ENCODE measurements around the gene GATD1. TPM values are rescaled to one million over a fixed set of nuclear protein-coding genes. Genes with fewer than 3 reads are reported as not detected.

Gene GATD1
- total and polyA plus RNA-seq, 10 of the 15 experiments (the other 5 are each of a cell fraction or from before 2014, with no cell fraction given): 1.2 to 92.6 (median 22.3) TPM

GRCh38 chr11:765802-766091, 11.5 kb downstream of the GATD1 start (continued):
- no peak for TF ChIP-seq NKRF (conservative IDR thresholded peaks at IDR 0.05)

GRCh38 chr11:765025-765801, 12.1 kb downstream of the GATD1 start:
- peak; percentile 86 for ATAC-seq
- Histone ChIP-seq H3K4me2 (ENCODE audit: control insufficient read depth, insufficient read depth) (no peak overlapping the region), H3K36me3 (ENCODE audit: control insufficient read depth in 2 of 2, insufficient read depth in 2 of 2, low read length in 1 of 2) (peaks cover 26 to 29% of the 10 kb centered on the region in 2 experiments; a peak in 3 of 4 replicates), H3K27me3 (replicated peaks in 1 of 2; ENCODE audit: control insufficient read depth in 2 of 2, insufficient read depth in 2 of 2, low read length in 1 of 2) (no peaks in the 10 kb centered on the region), H3K9ac (ENCODE audit: control insufficient read depth, insufficient read depth, low read length) (no peak overlapping the region), H3K4me1 (ENCODE audit: control insufficient read depth, insufficient read depth, low read length) (no peaks in the 10 kb centered on the region), H3K9me3 (replicated peaks; ENCODE audit: control insufficient read depth, insufficient read depth, low read length) (no peaks in the 10 kb centered on the region), H2AFZ (ENCODE audit: control insufficient read depth, low read depth, low read length) (no peak overlapping the region), H4K20me1 (ENCODE audit: control insufficient read depth, insufficient read depth) (no peaks in the 10 kb centered on the region), H3K79me2 (ENCODE audit: control insufficient read depth, insufficient read depth, low read length) (no peaks in the 10 kb centered on the region), H3K4me3 (no peak overlapping the region), H3K27ac (ENCODE audit: control insufficient read depth, insufficient read depth) (no peak overlapping the region)
- FAIRE-seq: no peak
- WGBS (ENCODE audit: insufficient coverage, insufficient replicate concordance, low lambda C conversion rate, missing lambda C conversion rate): 56% methylated on average over 19 of the region's 19 CpGs
- POLR2A ChIA-PET: no interaction called here
- SMC1A ChIA-PET (ENCODE audit: uncharacterized antibody, unreplicated experiment): interaction anchor here (1.1 to 1.9 kb wide), 2 partner anchors 16 to 39 kb away, joined by 5 to 8 read pairs; no protein-coding TSS in a partner anchor
- in situ Hi-C loops (cut with MboI) (no loop called here), intact Hi-C loops (cut with micrococcal nuclease; ENCODE audit: unreplicated experiment) (loop anchor here (1.0 kb wide), 1 partner anchor 37 kb away; no protein-coding TSS in a partner anchor)
- RAD21 ChIA-PET (ENCODE audit: unreplicated experiment): interaction anchor here (1.5 kb wide), 1 partner anchor 39 kb away, joined by 3 read pairs; no protein-coding TSS in a partner anchor
- DNase-seq (ENCODE audit: low read depth, low spot score): no peak
- CTCF ChIA-PET: interaction anchor here (1.1 to 1.4 kb wide), 4 partner anchors 16 to 92 kb away, joined by 3 to 4 read pairs (median 3); partner anchors contain the start of gene TALDO1
- no TSS peak for BruUV-seq (replicated peaks)
- TF ChIP-seq POLR2A (IDR thresholded peaks at IDR 0.05; ENCODE audit: low read depth, low read length): peak; percentile 62
- no peak for TF ChIP-seq SP1 (IDR thresholded peaks at IDR 0.05; ENCODE audit: low read depth, low read length)
- TF ChIP-seq WRNIP1 (IDR thresholded peaks at IDR 0.05; ENCODE audit: borderline replicate concordance, low read depth, low read length): no peak
- no peak for TF ChIP-seq CEBPB (IDR thresholded peaks at IDR 0.05; ENCODE audit: borderline replicate concordance in 1 of 2, low read depth in 2 of 2, low read length in 2 of 2)
- no peak for TF ChIP-seq MLLT1 (IDR thresholded peaks at IDR 0.05)
- TF ChIP-seq CTCF (IDR thresholded peaks at IDR 0.05 in 2 of 3, conservative IDR thresholded peaks at IDR 0.05 in 1 of 3; ENCODE audit: control insufficient read depth in 2 of 3, extremely low read depth in 1 of 3, insufficient read depth in 1 of 3, low read depth in 3 of 3, low read length in 3 of 3): peak; percentile 64 to 84 (median 72)
- no peak for TF ChIP-seq NFIC (IDR thresholded peaks at IDR 0.05; ENCODE audit: low read depth, low read length)
- TF ChIP-seq USF1 (IDR thresholded peaks at IDR 0.05; ENCODE audit: borderline replicate concordance, extremely low read length, insufficient read depth, low read depth, low read length): no peak
- TF ChIP-seq ATF7 (IDR thresholded peaks at IDR 0.05; ENCODE audit: low read depth): no peak
- no peak for TF ChIP-seq ELK1 (IDR thresholded peaks at IDR 0.05; ENCODE audit: low read depth, low read length)

All from GM12878 (cell line).